Endodermal cell (in vitro differentiated cells): ENCODE measurements around the gene FCAMR. TPM values are rescaled to one million over a fixed set of nuclear protein-coding genes. Genes with fewer than 3 reads are reported as not detected.
A peak's percentile ranks its signal among the peaks of the same experiment; 100 is the strongest.

Experiments
- DNase-seq: peaks from one replicate; pipeline ENCODE4 v3.0.0-alpha.2; 2017
- H3K27ac ChIP-seq: 2 replicates; pipeline ENCODE4 v1.5.1; 2013; ENCODE audit warnings: mild to moderate bottlenecking, low read depth, low read length, moderate library complexity
- H3K27me3 ChIP-seq: 2 replicates; pipeline ENCODE4 v1.6.1; 2013; ENCODE audit warnings: mild to moderate bottlenecking, low read length, moderate library complexity; ENCODE audit not compliant: insufficient read depth, control insufficient read depth, poor library complexity, severe bottlenecking
- H3K36me3 ChIP-seq: 2 replicates; pipeline ENCODE4 v1.7.0; 2013; ENCODE audit warnings: mild to moderate bottlenecking, low read length, moderate library complexity; ENCODE audit not compliant: control insufficient read depth, insufficient read depth
- H3K4me1 ChIP-seq: one replicate; pipeline ENCODE4 v1.7.0; 2013; ENCODE audit warnings: low read length; ENCODE audit not compliant: control insufficient read depth, insufficient read depth
- H3K4me3 ChIP-seq: 2 replicates; pipeline ENCODE4 v1.5.1; 2013; ENCODE audit warnings: mild to moderate bottlenecking, low read length, moderate library complexity
- H3K9ac ChIP-seq: 2 replicates; pipeline ENCODE4 v1.6.1; 2013; ENCODE audit warnings: mild to moderate bottlenecking, low read length, moderate library complexity; ENCODE audit not compliant: poor library complexity, severe bottlenecking; ENCODE audit errors: extremely low read depth
- H3K9me3 ChIP-seq: 2 replicates; pipeline ENCODE4 v1.6.1; 2013; ENCODE audit warnings: mild to moderate bottlenecking, low read length, moderate library complexity; ENCODE audit not compliant: control insufficient read depth
- H3K27ac Mint-ChIP-seq: 2 replicates; pipeline ENCODE4 v1.8.0; 2020; ENCODE audit warnings: mixed read lengths
- H3K27me3 Mint-ChIP-seq: 2 replicates; pipeline ENCODE4 v1.8.0; 2021; ENCODE audit warnings: mild to moderate bottlenecking, mixed read lengths; ENCODE audit not compliant: insufficient read depth
- H3K36me3 Mint-ChIP-seq: 2 replicates; pipeline ENCODE4 v1.8.0; 2020; ENCODE audit warnings: low read depth, mixed read lengths
- H3K4me1 Mint-ChIP-seq: 2 replicates; pipeline ENCODE4 v1.8.0; 2020; ENCODE audit warnings: mixed read lengths
- H3K4me3 Mint-ChIP-seq: 2 replicates; pipeline ENCODE4 v1.8.0; 2020; ENCODE audit warnings: mild to moderate bottlenecking, moderate library complexity, mixed read lengths
- H3K9me3 Mint-ChIP-seq: 2 replicates; pipeline ENCODE4 v1.8.0; 2020; ENCODE audit warnings: mild to moderate bottlenecking, mixed read lengths
- WGBS, 2 experiments: methylation state at CpG; one replicate each; pipeline versions ENCODE4 v1.1.5 to v1.1.7; 2013; ENCODE audit warnings: missing lambda C conversion rate in 2 of 2, mixed read lengths in 1 of 2; ENCODE audit not compliant: insufficient coverage in 1 of 2, insufficient read length in 1 of 2; 5-methylcytosine and 5-hydroxymethylcytosine counted together
- total RNA-seq, 2 donors: library from RNA; stranded (reverse); fragmentation: NEBNext Ultra II Directional in 1 of 2; extraction: Animal tissue kit (Norgen Biotek cat#: 25700) in 1 of 2; gene quantifications; 2 replicates in 1 of 2; 3 replicates in 1 of 2; pipeline ENCODE4 v1.2.1, GENCODE V29; 2021
- TF ChIP-seq, protein P1 (sequence below): fragments of 200-600 bp; sonication (generic); conservative IDR thresholded peaks from 2 replicates; pipeline ENCODE4 v1.5.0; 2021; ENCODE audit warnings: antibody characterized with exemption, mild to moderate bottlenecking

FCAMR gene
- total RNA-seq, 2 donors from 2014 or later, result not detected

DNA sequence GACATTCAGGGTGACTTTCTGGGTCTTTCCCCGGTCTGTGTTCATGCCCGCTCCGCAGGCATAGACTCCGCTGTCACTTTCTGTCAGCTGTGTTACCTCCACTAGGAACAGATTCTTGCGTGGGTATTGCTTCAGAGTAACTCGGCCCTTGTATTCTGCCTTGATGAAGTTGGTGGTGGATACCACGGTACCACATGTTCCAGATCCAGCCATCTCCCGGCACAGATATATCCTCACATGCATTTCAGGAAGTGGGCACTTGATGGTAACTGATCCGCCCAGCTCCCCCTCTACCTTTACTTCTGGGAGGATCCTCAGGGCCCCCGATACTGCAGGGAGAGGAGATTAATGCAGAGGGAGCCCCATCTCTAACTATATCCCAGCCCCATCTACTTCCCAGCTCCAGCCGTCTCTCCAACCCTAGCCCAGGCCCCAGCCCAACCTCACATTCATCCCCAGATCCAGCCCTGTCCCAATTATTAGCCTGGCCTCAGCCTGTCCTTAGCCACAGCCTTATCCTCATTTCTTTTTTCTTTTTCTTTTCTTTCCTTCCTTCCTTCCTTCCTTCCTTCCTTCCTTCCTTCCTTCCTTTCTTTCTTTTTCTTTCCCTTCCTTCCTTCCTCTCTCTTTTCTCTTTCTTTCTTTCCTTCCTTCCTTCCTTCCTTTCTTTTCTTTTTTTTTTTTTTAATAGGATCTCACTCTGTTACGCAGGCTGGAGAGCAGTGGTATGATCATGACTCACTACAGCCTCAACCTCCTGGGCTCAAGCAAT lies 56.3 kb downstream of the FCAMR start:
- Mint-ChIP-seq H3K27ac (no peak overlapping the region), H3K4me1 (peaks cover 2% of the 10 kb centered on the region), H3K36me3 (no peaks in the 10 kb centered on the region), H3K9me3 (no peaks in the 10 kb centered on the region), H3K27me3 (peaks cover 50% of the 10 kb centered on the region), H3K4me3 (no peak overlapping the region)
- 89 to 97% methylated on average over 7 to 12 of the region's 12 CpGs for WGBS, 2 experiments
- H3K4me3 ChIP-seq, result no peak overlapping the region
- H3K9me3 ChIP-seq, result no peaks in the 10 kb centered on the region
- peaks cover 58% of the 10 kb centered on the region for H3K27me3 ChIP-seq
- no peak overlapping the region for H3K9ac ChIP-seq
- DNase-seq, result no peak
- H3K36me3 ChIP-seq, result no peaks in the 10 kb centered on the region
- H3K27ac ChIP-seq, result no peak overlapping the region
- TF ChIP-seq, protein P1, sequence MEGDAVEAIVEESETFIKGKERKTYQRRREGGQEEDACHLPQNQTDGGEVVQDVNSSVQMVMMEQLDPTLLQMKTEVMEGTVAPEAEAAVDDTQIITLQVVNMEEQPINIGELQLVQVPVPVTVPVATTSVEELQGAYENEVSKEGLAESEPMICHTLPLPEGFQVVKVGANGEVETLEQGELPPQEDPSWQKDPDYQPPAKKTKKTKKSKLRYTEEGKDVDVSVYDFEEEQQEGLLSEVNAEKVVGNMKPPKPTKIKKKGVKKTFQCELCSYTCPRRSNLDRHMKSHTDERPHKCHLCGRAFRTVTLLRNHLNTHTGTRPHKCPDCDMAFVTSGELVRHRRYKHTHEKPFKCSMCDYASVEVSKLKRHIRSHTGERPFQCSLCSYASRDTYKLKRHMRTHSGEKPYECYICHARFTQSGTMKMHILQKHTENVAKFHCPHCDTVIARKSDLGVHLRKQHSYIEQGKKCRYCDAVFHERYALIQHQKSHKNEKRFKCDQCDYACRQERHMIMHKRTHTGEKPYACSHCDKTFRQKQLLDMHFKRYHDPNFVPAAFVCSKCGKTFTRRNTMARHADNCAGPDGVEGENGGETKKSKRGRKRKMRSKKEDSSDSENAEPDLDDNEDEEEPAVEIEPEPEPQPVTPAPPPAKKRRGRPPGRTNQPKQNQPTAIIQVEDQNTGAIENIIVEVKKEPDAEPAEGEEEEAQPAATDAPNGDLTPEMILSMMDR, result no peak
- H3K4me1 ChIP-seq, result no peaks in the 10 kb centered on the region

DNA sequence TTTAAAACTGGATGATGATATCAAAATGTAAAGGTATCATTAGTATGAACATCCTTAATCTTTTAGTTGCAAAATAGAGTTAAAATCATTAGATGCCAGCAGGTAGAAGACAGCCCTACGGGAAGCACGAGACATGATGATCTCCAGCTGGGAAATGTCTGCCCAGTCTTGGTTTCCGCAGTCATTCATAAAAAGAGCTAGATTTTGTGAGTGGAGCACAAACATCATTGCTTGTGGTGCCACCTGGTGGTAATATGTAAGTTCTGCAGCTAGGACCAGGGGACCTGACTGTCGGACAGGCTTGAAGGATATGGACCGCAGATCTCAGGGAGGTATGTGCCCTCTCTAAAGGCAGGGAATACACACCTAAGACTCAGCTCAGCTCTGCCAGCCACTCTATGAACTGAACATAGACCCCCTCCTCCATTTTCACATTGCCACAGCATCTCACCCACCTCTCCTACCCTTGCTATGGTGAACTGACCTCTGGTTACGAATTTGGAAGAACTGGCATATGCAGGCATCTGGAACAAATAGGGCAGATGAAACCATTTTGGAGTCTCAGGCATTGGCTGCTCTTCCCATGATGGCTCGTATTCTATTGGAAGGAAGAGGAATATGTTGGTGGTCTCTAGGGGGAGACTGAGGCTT lies 57.7 kb downstream of the FCAMR start:
- no peaks in the 10 kb centered on the region for H3K36me3 Mint-ChIP-seq
- H3K4me3 Mint-ChIP-seq, result no peak overlapping the region
- Histone ChIP-seq H3K4me3 (no peak overlapping the region), H3K27me3 (peaks cover 72% of the 10 kb centered on the region), H3K27ac (no peak overlapping the region), H3K9ac (no peak overlapping the region), H3K9me3 (no peaks in the 10 kb centered on the region), H3K4me1 (no peaks in the 10 kb centered on the region), H3K36me3 (no peaks in the 10 kb centered on the region)
- DNase-seq, result peak; percentile 86
- H3K27ac Mint-ChIP-seq, result no peak overlapping the region
- H3K9me3 Mint-ChIP-seq, result no peaks in the 10 kb centered on the region
- peaks cover 63% of the 10 kb centered on the region for H3K27me3 Mint-ChIP-seq
- peaks cover 4% of the 10 kb centered on the region for H3K4me1 Mint-ChIP-seq
- TF ChIP-seq, protein P1, result peak; percentile 86
- 31 to 36% methylated on average over 6 to 7 of the region's 7 CpGs for WGBS, 2 experiments

DNA sequence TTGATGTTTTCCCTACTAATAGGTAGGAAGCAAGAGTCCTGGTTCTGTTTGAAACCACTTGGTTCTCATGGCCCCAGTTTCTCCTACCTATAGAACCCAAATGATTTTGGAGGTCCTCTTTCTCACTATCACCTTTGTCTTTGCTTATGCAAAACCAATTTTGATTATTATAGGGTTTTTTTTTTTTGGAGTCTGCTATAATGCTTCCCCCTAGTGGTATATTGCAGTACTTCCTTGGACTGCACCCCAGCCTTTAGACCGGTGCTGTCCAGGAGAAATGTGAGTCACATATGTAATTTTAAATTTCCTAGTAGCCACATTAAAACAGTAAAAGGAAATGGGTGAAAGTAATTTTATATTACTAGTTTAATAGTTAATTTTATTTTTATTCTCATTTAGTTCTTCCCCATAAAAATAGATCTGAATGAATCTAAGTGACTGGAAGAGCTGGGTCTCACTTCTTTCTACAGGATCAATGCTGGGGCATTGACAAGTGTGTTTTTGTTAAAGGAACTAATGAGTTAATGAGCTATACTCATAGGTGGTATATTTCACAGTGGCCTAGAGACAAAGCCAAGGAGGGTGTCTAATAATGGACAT lies 59.1 kb downstream of the FCAMR start:
- Mint-ChIP-seq H3K27me3 (peaks cover 66% of the 10 kb centered on the region), H3K4me3 (no peak overlapping the region), H3K9me3 (no peaks in the 10 kb centered on the region), H3K4me1 (peaks cover 4% of the 10 kb centered on the region), H3K27ac (no peak overlapping the region), H3K36me3 (no peaks in the 10 kb centered on the region)
- no peak overlapping the region for H3K4me3 ChIP-seq
- peaks cover 65% of the 10 kb centered on the region for H3K27me3 ChIP-seq
- WGBS, 2 experiments, result 40% methylated on average over 1 of the region's 1 CpG; no CpG with 5 or more reads in 1 of the 2 experiments
- TF ChIP-seq, protein P1, result peak; percentile 93
- no peaks in the 10 kb centered on the region for H3K4me1 ChIP-seq
- H3K9me3 ChIP-seq, result no peaks in the 10 kb centered on the region
- H3K36me3 ChIP-seq, result no peaks in the 10 kb centered on the region
- DNase-seq, result peak; percentile 56
- H3K9ac ChIP-seq, result no peak overlapping the region
- no peak overlapping the region for H3K27ac ChIP-seq
